NCI-H2171 treated with DMSO at 0.1 percent for 48 hours (cell line): Measurements from ENCODE around the gene ZNF275.
"Not testable (repeated sequence)": the region's sequence is repeated elsewhere in the genome, so short reads cannot be mapped to it uniquely, and the experiment has no call there.

ENCODE experiments used
- DNase-seq: peaks from one replicate; lab custom pipeline; 2025; lab: John Stamatoyannopoulos, UW

ZNF275 gene

DNA sequence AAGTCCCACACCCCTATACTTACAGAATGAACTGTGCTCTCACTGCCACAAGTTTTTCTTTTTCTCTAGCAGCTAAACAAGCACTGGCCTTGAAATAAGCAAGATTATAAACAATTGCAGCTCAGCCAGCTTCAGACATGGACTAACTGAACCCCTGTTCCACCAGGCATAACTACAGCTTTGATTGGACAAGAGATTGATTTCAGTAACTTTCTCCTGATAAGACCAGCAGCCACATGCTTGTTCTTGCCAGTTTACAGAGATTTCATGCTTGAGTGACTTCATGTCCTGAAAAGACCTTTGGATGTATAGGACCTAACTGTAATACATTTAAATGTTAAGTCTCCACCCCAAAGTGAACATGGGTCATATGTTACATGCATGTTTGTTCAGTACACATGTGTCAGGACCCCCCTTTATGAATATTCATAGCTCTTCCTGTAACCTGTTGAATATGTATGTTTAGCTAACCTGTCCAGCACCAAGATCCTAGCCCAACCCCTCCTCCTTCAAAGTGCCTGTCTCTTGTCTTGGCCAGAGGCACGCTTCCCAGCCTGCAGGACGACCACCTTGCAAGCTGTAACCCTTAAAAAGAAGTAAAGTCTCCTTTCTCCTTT lies 27.9 kb downstream of the ZNF275 start:
- peak; percentile 12 for DNase-seq

DNA sequence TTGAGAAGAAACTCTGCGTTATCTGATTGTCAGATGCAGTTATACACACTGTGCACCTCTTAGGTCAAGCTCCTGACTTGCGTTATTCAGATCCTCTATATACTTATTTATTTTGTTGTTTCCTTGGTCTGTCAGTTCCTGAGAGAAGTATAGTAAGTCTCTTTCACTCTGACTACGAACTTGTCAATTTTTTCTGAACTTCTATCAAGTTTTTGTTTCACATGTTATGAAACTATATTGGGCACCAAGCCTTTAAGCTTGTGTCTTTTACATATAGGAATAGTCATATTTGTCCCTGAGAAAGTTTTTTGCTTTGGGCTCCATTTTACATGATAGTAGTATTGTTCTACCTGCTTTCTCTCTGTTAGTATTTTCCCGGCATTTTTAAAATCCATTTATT lies 31.7 kb downstream of the ZNF275 start:
- DNase-seq = no peak

- DNase-seq = no peak
Observed at GRCh38 chrX:153366119-153366518, 32.2 kb downstream of the ZNF275 start.

- no peak for DNase-seq
Observed at GRCh38 chrX:153366878-153367538, 33.1 kb downstream of the ZNF275 start.

GRCh38 chrX:153370293-153371055 lies 36.5 kb downstream of the ZNF275 start:
- no peak for DNase-seq

DNA sequence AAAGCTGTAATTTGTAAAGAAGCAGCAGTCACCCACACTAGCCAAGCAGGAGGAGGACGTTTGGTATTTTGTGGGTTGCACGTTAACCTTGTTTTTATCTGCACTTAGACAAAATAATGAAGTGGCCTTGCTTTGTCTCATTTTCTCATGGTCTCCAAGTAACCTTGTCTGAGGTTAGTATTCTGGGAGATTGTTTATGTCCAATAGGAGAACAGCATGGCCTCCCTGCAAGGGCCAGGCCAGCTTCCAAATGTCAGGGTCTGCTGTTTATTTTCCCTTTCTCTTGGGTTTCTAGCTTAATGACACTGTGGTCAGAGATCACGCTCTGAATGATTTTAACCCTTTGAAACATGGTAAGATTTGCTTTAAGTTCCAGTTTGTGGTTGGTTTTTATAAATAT lies 37.3 kb downstream of the ZNF275 start:
- DNase-seq = no peak

DNA sequence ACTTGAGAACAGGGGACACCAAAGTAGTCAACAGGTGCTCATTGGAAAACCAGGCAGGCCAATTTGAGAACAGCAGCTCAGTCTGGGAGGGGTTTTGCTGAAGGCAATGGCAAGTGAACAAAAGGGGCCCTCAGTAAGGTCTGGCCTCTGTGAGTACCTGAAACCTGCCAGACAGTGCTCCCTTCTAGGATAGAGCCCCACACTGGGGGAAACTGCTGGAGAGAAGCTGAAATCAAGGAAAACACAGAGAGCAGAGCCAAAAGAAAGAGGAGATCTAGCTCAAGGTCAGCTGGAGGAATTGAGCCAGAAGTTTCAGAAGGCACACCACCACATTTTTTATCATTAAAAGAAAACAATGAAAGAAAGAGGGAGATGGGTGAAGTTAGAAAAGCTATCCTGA lies 39.0 kb downstream of the ZNF275 start:
- DNase-seq = no peak

DNA sequence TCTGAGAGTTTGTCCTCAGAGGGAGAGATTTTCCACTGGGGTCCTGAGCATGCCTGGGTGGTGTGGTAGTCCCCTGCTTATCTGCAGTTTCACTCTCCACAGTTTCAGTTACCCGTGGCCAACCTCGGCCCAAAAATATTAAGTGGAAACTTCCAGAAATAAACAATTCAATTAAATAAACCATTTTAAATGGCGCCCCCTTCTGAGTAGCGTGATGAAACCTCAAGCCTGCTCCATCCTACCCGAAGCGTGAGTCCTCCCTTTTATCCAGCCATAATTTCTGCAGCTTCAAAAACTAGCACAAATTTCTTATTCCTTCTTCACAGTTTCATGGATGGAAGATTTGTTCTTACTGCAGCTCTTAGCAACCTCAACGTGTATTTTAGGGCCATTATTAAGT lies 40.5 kb downstream of the ZNF275 start:
- DNase-seq = no peak

DNA sequence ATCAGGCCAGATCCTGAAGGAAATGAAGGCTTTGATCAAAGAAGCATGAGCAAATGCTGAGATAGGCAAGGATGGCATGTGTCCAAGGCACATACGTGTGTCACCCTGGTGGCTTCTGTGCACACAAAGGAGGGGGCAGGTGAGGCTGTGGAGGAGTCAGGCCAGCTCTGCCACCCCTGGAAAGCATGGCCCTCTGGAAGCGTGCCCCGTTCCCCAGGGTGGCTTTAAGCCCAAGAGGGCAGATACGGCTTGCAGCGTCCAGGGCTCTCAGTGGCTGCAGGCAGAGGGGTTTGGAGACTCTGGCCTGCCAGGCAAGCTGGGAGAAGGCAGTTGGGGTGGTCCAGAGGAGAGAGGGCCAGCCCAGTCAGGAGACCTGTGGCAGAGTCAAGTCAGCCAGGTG lies 41.6 kb downstream of the ZNF275 start:
- DNase-seq = no peak

GRCh38 chrX:153377727-153378126 lies 43.8 kb downstream of the ZNF275 start:
- no peak for DNase-seq

DNA sequence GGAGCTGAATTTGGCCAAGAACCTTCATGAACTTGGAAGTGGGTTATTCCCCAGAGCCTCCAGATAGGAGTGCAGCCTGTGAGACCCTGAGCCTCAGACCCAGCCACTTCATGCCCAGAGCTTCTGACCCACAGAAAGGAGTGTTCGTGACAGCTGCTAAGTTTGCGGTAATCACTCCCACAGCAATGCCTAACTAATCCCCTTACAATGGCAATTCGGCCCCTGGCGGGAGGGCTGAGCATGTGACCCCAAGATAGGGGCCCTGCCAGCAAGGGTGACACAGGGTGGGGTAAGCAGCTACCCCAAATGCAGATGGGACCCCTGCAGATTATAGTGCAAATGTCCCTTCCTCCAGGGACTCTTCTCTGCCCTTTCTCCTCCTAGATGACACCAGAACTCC lies 44.7 kb downstream of the ZNF275 start:
- DNase-seq = no peak

- DNase-seq = no peak
Observed at GRCh38 chrX:153379508-153379907, 45.6 kb downstream of the ZNF275 start.

GRCh38 chrX:153379971-153380581 lies 46.1 kb downstream of the ZNF275 start:
- DNase-seq = peak; percentile 7

DNA sequence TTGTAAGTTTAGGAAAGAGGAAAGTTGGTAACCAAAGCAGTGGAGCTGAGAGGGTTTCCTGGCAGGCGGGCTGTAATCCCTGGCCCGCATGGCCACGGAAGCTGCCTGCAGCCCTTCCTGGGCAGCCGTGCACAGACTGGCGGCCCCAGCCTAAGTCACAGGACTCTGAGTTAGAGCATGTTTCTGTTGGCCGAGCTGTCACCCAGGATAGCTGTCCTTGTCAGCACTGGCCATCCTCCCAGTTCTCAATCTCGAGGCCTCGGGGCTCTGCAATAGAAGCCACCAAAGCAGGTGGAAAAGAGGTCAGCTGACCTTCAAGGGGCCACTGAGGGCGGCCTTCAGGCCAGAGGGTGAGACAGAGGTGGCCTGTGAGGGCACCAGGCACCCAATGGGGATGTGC lies 46.7 kb downstream of the ZNF275 start:
- DNase-seq = no peak

- peak; percentile 74 for DNase-seq
Observed at GRCh38 chrX:153381684-153382532, 48.0 kb downstream of the ZNF275 start.

DNA sequence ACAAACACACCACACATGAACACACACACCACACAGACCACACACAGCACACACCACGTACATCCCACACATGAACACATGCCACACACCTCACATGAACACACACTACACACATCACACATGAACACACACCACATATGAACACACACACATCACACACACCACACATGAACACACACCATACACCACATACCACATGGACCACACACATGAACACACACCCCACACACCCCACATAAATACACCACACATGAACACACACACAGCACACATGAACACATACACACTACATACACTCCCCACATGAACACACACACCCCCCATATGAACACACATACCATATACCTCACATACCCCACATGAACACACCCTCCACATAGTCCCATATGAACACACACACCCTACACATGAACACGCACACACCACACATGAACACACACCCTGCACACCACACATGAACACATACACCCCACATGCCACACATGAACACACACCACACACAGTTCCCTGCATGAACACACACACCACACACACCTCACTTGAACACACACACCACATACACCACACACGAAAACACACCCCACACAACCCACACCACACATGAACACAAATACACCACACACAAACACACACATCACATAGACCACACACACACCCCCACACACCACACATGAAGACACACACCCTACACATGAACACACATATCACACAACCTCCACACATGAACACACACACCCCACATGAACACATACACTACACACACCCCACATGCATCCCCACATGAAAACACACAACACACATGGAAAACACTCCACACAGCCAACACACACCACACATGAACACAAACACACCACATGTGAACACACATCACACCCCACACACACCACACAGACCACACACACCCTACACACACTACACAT lies 48.9 kb downstream of the ZNF275 start:
- no peak for DNase-seq

DNA sequence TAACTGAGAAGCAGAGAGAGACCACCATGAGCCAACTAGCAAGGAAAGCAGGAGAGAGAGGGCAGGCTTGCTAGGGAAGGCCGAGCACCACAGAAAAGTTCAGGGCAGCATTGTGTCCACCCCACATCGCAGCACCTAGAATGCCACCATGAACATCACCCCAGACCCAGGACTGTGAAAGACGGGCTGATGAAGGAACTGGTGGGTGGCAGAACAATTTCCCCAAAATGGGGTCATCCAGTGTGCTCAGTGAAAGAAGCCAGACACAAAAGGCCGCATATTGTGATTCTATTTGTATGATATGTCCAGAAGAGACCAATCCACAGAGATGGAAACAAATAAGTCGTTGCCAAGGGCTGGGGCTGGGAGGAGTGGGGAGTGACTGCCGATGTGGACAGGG lies 50.4 kb downstream of the ZNF275 start:
- DNase-seq = no peak

GRCh38 chrX:153384973-153385372 lies 51.0 kb downstream of the ZNF275 start:
- DNase-seq = not testable (repeated sequence)

- no peak for DNase-seq
Observed at GRCh38 chrX:153386097-153386496, 52.1 kb downstream of the ZNF275 start.

DNA sequence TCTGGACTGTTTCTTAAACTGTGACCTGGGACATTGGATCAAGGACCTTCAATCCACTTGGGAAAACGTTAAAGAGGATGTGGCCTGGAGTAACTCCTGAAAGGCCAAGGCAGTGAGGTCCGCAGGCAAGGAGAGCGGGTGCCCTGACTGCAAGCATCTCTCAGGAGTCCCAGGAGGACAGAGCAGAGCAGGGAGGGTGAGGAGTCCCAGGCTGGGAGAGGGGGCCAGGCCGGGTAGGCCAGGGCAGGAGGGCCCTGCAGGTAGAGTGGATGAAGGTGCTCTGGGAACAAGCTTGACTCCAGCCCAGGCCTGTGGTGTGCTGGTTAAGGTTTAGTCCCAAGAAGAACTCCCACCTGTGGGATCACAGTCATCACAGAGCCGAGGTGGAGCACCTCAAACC lies 53.4 kb downstream of the ZNF275 start:
- DNase-seq = no peak
